ENCODE results near the gene HNF1A. TPM values are rescaled to one million over a fixed set of nuclear protein-coding genes. Genes with fewer than 3 reads are reported as not detected.

Gene HNF1A
- total RNA-seq, 3 donors from 2014 or later, result 6.5 to 22.6 (median 14.4) TPM

- Histone ChIP-seq H3K9me3 (no peaks in the 10 kb centered on the region), H3K36me3 (ENCODE audit: low read depth) (no peaks in the 10 kb centered on the region), H3K4me3 (no peak overlapping the region), H3K4me1 (ENCODE audit: low read depth) (peaks cover 35% of the 10 kb centered on the region)
- intact Hi-C loops (cut with DNase I, micrococcal nuclease), result no loop called here
- ATAC-seq (peak; percentile 61), DNase-seq (peak; percentile 82 to 97 (median 87))
- no peak for TF ChIP-seq CTCF (IDR thresholded peaks at IDR 0.05)
Measured at GRCh38 chr12:120961604-120962531, 16.5 kb upstream of the HNF1A start.

GRCh38 chr12:120962532-120963020 lies 15.8 kb upstream of the HNF1A start:
- no peaks in the 10 kb centered on the region for H3K9me3 ChIP-seq
- intact Hi-C loops (cut with DNase I, micrococcal nuclease), result no loop called here
- TF ChIP-seq CTCF (IDR thresholded peaks at IDR 0.05), result no peak
- no peak overlapping the region for H3K4me3 ChIP-seq
- ATAC-seq (peak; percentile 9), DNase-seq (no peak)
- peaks cover 29% of the 10 kb centered on the region for H3K4me1 ChIP-seq (ENCODE audit: low read depth)
- no peaks in the 10 kb centered on the region for H3K36me3 ChIP-seq (ENCODE audit: low read depth)

- Histone ChIP-seq H3K9me3 (no peaks in the 10 kb centered on the region), H3K4me1 (ENCODE audit: low read depth) (peaks cover 14% of the 10 kb centered on the region), H3K4me3 (no peak overlapping the region), H3K36me3 (ENCODE audit: low read depth) (no peaks in the 10 kb centered on the region)
- ATAC-seq (no peak), DNase-seq (peak in 1 of 3 donors; percentile 19)
- no peak for TF ChIP-seq CTCF (IDR thresholded peaks at IDR 0.05)
- intact Hi-C loops (cut with DNase I, micrococcal nuclease), result no loop called here
Measured at GRCh38 chr12:120964298-120964697, 14.0 kb upstream of the HNF1A start.

GRCh38 chr12:120965534-120966091 lies 12.7 kb upstream of the HNF1A start:
- Histone ChIP-seq H3K4me1 (ENCODE audit: low read depth) (peaks cover 11% of the 10 kb centered on the region), H3K9me3 (no peaks in the 10 kb centered on the region), H3K4me3 (no peak overlapping the region), H3K36me3 (ENCODE audit: low read depth) (no peaks in the 10 kb centered on the region)
- peak in 2 of 3 donors; percentile 55 to 58 for DNase-seq
- intact Hi-C loops (cut with DNase I, micrococcal nuclease), result no loop called here
- no peak for TF ChIP-seq CTCF (IDR thresholded peaks at IDR 0.05)
- ATAC-seq, result peak; percentile 19

GRCh38 chr12:120970310-120970709 lies 8.0 kb upstream of the HNF1A start:
- Histone ChIP-seq H3K4me1 (ENCODE audit: low read depth) (no peaks in the 10 kb centered on the region), H3K36me3 (ENCODE audit: low read depth) (no peaks in the 10 kb centered on the region), H3K9me3 (no peaks in the 10 kb centered on the region), H3K4me3 (no peak overlapping the region)
- TF ChIP-seq CTCF (IDR thresholded peaks at IDR 0.05), result no peak
- ATAC-seq (no peak), DNase-seq (peak in 1 of 3 donors; percentile 12)
- intact Hi-C loops (cut with DNase I, micrococcal nuclease), result no loop called here

All from mucosa of descending colon (tissue), 3 donors.